ENCODE data around the gene MXD1.

MXD1 gene

GRCh38 chr2:69954084-69954483 lies 39.2 kb downstream of the MXD1 start:
- no peak for DNase-seq

DNA sequence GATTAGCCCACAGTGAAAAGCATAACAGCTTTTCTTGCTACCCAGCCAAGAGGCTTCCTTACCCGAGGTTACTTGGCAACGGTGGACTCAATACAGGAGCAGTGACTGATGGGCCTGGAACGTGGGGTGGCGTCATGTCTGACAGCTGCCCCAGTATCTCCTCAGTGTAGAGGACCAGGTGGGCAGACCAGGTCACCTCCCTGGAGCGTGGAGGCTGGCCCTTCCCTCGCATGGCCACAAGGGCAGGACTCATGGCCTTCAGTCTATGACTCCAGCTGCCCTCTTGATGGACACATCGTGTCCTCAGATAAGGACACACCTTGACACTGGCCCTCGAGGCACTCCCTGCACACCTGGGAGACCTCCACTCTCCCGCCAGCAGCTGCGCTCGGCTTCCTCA lies 40.1 kb downstream of the MXD1 start:
- DNase-seq: peak in 1 of 2 donors; percentile 6

DNA sequence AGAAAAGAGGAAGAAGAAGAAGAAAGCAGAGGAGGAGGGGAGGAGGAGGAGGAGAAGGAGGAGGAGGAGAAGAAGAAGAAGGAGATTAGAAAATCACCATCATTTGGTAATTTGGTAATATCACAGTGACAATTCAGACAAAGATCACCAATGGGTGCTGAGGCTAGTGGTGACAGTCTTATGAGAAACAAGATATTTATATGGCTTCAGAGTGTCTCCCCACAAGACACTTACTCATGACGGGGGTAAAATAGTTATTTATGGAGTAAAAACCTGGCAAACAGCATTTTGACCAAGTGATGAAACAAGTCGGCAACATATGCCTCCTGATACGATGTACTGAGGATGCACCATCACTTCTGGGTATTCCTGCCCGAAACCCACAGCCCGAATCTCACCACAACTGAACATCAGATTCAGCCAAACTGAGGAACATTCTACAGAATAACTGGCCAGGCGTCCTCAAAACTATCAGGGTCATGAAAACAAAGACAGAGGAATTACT lies 41.6 kb downstream of the MXD1 start:
- DNase-seq: no peak

DNA sequence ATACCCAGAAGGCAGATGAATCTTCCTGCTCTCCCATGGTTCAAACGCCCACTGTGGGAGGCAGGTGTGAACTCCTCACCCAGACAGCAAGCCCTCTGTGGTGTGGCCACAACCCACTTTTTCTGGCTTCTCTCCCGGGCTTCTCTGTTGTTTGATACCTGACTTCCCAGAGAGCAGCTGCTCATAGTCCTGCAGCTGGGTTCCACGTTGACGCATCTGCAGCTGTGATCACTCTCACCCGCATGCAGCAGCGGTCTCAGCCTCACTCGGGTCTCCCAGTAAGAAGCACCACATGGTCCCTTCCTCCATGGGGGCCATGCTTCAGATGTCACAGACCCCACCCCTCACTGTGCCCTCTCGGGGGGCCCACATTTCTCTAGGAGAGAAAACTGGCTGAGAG lies 43.1 kb downstream of the MXD1 start:
- peak in 1 of 2 donors; percentile 11 for DNase-seq

DNA sequence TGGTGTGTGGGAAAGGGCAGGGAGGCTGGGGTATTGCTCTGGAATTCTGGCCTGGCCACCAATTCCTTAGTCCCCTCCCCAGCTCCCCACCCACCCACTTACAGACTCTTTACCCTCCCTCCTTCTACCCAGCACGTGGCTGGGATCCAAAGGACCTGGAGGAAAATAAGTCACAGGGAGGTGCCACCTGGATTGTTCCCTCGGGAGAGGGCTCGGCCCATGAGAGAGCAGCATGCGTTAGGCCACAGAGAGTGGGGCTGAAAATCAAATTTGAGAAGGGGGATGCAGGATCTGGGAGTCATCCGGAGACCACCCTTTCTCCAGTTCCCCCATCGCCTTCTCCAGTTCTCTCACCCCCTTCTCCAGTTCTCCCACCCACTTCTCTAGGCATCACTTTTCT lies 43.6 kb downstream of the MXD1 start:
- peak in 1 of 2 donors; percentile 5 for DNase-seq

DNA sequence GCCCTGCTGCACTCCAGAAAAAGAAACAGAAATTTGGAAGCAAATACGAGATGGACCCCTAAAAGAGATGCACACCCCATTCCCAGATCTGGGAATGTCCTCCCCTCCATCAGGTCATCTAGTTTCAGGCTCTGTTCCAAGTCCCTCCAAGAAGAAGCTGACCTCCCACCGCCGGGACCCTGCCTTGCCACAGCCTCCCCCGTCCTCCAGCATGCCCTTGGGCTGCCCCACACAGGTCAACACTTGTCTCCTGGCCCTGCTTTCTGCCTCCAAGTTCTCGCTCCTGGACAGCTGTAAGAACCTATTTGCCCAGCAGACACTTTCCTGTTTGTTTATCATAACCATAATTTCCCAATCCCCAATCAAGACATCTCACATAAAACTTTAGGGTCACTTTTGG lies 44.5 kb downstream of the MXD1 start:
- DNase-seq: peak in 1 of 2 donors; percentile 6

DNA sequence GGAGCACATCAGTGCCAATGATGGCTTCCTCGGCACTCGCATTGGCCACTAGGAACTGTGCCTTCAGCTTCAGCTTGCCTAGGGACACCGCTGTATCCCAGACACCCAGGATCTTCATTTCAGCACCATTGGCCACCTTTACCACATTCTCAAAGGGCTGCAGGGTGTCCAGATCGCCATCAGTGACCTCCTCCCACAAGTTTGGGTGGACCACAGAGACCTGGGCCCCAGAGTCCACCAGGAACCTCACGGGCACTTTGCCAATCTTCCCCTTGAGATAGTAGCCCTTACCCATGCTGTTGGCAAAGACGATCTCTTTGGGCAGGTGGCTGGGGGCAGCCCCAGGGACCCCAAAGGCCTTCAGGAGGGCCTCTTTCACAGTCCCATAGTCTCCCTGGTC lies 45.9 kb downstream of the MXD1 start:
- DNase-seq: peak in 1 of 2 donors; percentile 7

DNA sequence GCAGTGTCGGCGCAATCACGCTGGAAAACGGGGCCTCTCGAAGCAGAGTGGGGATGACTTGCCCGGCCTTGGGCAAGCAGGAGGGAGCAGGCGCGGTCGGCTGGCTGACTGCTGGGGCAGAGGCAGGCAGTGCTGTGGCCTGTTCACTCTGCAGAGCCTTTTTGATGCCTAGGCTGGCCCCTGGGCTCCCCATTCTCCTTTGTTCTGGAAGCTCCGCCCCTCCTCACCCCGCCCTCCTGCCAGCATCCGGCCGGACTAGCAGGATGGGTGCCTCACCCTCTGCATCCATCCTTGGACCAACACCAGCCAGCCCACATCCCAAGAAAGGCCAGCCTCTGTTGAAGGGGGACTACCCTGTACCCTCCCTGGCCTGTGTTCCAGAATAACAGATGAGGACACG lies 46.6 kb downstream of the MXD1 start, which contains the start of gene ASPRV1:
Gene ASPRV1 (minus strand): TSS at position 136 of the 400 bp plus-strand sequence. CDS start 195 bp downstream, outside the sequence.
- peak in 1 of 2 donors; percentile 5 for DNase-seq

DNA sequence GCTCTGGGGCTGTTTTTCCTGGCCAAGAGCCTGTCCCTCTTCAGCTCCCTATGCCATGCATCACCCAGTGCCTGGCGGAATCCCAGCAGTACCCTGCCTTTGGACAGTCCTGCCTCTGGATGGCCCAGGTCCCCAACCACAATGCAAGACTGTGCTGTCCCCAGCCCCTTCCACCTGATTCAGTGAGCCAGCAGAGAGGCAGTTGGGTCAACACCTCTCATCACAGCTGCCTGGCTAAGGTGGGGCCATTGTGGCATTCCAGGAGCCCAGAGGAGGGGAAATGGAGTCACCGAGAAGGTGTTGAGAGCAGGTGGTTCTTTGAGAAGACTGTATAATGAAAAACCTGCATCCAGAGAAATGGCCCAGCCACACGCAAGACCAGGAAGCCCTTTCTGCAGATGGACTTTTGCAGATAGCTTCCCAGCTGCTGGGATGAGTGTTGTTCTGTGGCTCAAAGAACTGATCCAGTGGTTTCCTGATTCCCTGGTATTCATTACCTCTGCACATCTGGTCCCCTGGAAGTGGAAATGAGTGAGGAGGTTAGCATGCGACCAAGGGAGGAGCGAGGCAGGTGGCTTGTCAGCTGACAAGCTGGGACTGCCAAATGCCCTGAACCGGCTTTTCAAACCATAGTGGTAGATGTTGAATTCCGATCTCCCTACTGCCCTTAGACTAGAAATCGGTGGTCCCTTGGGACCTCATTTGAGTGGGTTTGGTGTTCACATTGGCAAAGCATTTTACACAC lies 48.2 kb downstream of the MXD1 start:
- peak in 1 of 2 donors; percentile 9 for DNase-seq

DNA sequence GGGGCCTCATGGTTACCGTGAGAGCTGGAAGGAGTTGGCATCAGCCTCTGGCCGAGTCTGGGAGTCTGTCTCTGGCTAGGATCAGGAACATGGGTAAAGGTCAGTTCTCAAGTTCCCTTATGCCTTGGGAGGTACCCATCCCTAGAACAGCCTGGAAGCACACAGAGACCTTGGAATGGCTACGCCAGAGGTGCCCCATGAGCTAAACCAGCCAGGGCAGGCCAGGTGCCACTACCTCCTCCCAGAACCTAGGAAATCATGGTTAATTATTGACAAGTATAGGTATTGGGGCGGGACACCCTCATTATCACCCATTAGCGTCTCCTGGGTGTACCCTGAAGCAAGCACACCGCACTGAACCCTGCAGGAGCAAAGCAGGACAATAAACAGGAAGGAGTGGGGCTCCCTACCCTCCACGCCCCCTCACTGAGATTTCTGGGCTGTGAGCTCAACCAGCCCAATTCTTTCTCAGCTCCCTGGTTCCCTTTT lies 49.5 kb downstream of the MXD1 start:
- no peak for DNase-seq

DNA sequence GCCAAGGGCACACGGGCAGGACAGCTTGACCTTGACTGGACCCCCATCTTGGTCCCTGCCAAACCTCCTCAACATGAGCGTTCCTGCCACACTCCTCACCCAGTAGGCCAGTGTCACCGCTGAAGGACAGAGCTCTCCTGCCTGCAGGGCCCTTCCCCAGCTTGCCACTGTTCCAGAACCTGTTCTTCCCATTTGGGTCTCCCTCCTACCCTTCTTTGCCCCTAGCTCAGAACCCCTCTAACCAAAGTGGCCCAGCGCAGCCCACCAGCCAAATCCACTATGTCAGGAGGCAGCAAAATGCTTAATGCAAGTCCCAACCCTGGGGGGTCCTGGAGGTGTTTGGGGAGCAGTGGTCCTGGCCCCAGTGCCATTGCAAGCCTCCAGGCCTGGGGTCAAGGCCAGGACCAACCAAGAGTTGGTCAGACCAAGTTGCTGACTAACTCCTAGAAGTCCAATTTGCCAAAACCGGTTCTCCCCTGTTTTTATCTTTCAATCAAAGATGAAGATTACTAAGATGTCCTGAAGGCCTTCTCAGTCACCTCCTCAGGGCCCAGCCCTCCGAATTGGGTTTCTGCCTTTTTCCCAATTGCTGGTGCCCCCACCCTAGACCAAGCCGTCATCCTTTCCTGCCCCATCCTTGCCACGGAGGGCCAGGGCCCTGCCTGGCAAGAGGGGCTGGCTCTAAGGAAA lies 51.0 kb downstream of the MXD1 start:
- no peak for DNase-seq

DNA sequence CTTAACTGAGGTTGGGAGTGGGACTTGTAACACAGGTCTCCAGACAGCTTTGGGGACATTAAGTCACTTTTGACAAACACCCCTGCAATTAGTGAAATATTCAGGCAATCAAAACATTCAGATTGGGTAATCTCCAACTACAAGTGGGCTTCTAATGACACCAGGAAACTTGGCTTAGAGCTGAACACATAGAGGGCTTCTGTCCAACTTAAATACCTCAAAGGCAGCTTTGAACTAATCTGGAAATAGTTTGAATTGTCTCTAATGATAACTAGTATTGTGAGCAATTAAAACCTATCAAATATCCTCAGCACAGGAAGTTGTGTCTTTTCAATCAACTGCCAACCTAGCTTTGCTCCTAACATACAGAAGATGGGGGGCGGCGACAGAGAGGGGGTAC lies 51.6 kb downstream of the MXD1 start:
- no peak for DNase-seq

GRCh38 chr2:69968609-69969008 lies 53.7 kb downstream of the MXD1 start:
- no peak for DNase-seq

- DNase-seq: no peak
Observed at GRCh38 chr2:69969126-69969983, 54.4 kb downstream of the MXD1 start.

DNA sequence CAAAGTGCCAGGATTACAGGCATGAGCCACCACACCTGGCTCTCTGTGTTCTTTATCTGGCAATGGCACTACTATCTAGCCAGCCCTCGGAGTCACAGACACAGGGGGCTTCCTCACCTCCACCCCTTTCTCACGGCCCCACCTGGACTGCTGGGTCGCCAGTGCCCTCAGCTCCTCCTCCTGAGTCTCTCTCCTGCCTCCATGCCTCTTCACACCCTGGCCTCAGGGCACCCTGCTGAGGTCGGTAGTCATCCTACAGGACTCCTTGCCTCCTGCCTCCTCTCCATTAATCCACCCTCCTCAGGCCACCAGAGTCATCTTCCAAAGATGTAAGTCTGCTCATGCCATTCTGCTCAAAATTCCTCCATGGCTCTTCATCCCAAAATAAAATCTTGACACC lies 55.1 kb downstream of the MXD1 start:
- no peak for DNase-seq

GRCh38 chr2:69972822-69973221 lies 57.9 kb downstream of the MXD1 start:
- DNase-seq: no peak

DNA sequence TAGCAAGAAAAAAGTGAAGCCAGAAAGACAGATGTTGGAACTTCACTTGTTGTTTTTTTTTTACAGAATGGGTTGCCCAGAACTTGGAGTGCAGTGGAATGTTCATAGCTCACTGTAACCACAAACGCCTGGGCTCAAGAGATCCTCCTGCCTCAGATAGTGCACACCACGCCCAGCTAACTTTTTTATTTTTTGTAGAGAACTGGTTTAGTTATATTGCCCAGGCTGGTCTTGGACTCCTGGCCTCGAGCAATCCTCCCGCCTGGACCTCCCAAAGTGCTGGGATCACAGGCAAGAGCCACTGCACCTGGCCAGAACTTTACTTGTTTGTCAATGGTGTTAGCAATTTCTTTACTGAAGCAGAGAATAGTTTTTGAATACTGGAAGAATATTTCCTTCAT lies 58.4 kb downstream of the MXD1 start:
- DNase-seq: no peak

DNA sequence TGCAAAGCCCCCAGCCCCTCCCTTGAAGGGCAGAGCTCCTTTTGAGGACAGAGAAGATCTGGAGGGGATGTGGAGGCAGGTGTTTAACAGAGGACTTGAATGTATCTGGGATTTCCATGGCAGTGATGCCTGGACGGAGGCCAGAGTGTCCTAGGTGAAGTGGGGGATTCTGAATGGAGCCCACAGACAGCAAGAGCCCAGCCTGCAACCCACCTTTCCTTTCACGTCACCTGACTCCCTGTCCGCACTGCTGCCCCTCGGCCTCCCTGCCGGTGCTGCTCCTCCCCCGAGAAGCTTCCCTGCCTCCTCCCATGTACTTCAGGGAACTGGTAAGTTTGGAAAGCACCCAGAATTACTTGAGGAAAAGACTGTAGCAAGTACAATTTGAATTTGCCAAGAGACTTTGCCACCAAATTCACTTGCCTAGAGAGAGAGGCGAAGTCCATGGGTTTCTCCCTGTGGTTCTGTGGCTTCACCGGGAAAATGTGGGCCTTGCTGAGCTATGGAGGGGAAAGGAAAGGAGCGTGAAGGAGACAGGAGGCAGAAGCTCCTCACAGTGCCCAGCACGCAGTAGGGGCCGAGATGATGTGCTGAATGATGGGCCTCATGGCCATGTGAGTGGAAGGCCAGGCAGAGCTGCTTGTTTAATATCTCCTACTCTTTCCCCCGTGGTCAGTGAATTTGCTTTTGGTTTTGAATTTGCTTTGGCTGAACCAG lies 60.4 kb downstream of the MXD1 start:
- no peak for DNase-seq

DNA sequence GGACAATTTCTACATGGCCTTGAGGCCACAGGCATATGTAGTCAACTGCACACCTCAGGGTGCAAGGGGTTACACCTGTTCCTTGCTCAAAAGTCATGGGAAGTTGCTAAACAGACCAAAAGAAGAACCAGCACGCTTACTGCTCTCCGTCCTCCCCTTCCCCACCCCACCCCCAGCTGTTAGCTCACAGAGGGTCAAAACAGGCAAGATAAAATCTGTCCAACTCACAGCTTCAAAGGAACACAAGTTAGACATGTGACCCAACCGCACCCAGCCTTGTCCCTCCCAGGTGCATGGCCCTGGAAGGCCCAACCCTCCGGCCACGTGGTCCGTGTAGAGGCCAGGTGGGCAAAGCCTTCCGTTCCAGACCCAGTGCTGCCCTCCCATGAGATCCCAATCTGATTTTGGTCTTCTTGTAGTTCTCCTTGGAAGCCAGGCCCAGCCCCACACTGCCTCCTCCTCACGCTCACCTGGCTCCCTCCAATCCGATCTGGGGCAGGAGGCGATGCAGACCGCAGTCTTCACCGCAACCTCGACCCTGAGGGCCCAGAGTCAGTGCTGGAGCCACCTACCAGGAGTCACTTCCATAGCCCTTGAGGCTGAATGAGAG lies 61.0 kb downstream of the MXD1 start:
- peak in 1 of 2 donors; percentile 34 for DNase-seq

GRCh38 chr2:69977186-69977585 lies 62.3 kb downstream of the MXD1 start:
- peak in 1 of 2 donors; percentile 18 for DNase-seq

- DNase-seq: no peak
Observed at GRCh38 chr2:69977906-69978482, 63.1 kb downstream of the MXD1 start.
